ENCODE results near the gene COL5A3.
"Not testable (repeated sequence)": the region's sequence is repeated elsewhere in the genome, so short reads cannot be mapped to it uniquely, and the experiment has no call there.

COL5A3 gene

DNA sequence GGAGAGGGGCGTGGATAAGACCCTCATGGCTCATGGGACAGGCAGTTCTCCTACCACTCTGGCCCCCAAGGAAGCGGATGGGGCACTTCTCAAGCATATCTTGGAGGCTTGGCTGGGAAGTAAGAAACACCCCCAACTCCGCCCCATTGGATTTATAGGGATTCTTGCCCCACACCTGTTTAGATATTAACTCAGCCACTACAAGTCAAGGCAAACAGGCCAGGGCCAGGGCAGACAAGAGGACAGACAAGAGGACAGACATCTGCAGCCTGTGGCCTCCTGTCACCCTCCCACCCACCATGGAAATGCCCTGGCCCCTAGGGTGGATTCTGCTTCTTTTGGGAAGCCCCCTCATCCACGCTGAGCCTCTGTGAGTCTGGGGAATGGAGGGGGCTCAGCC lies 27.1 kb upstream of the COL5A3 start:
- TF ChIP-seq, protein P1, sequence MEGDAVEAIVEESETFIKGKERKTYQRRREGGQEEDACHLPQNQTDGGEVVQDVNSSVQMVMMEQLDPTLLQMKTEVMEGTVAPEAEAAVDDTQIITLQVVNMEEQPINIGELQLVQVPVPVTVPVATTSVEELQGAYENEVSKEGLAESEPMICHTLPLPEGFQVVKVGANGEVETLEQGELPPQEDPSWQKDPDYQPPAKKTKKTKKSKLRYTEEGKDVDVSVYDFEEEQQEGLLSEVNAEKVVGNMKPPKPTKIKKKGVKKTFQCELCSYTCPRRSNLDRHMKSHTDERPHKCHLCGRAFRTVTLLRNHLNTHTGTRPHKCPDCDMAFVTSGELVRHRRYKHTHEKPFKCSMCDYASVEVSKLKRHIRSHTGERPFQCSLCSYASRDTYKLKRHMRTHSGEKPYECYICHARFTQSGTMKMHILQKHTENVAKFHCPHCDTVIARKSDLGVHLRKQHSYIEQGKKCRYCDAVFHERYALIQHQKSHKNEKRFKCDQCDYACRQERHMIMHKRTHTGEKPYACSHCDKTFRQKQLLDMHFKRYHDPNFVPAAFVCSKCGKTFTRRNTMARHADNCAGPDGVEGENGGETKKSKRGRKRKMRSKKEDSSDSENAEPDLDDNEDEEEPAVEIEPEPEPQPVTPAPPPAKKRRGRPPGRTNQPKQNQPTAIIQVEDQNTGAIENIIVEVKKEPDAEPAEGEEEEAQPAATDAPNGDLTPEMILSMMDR (conservative IDR thresholded peaks at IDR 0.05) = no peak
- H3K27ac ChIP-seq = no peak overlapping the region

DNA sequence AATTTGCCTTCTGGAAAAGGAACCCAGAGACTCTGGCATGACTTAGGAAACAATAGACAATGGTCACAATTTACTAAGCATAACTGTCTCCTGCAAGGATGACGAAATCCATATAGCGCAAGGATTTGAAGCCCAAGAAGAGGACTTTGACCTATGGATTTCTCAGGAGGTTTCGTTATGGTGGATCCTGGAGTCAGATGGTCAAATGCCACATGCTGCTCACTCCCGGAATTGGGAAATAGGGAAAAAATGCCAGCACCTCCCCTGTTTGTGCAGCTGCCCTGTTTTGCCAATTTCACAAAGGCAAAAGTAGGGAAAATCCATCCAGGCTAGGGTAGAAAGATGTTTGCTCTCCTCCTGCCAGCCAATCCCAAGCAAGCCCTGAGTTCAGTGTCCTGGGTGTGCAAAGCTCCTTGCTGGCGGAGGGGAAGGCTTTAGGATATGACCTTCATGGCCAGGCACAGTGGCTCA lies 26.3 kb upstream of the COL5A3 start:
- no peak overlapping the region for H3K27ac ChIP-seq
- TF ChIP-seq, protein P1 (conservative IDR thresholded peaks at IDR 0.05) = no peak

DNA sequence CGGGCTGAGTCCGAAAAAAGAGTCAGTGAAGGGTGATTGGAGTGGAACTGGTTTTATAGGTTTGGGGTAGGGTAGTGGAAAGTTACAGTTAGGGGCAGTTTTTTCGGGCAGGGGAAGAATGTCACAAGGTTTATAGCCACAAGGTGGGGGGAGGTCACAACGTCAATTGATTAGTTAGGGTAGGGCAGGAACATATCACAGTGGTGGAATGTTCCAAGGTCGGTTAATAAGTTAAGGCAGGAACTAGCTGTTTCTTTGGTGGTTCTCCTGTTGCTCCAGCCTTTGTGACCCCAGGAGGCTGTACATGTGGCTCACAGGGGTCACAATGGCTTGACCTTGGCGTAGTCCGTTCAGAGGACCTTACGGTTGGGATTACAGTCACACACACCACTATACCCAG lies 23.3 kb upstream of the COL5A3 start:
- TF ChIP-seq, protein P1 (conservative IDR thresholded peaks at IDR 0.05) = no peak
- H3K27ac ChIP-seq = no peak overlapping the region

DNA sequence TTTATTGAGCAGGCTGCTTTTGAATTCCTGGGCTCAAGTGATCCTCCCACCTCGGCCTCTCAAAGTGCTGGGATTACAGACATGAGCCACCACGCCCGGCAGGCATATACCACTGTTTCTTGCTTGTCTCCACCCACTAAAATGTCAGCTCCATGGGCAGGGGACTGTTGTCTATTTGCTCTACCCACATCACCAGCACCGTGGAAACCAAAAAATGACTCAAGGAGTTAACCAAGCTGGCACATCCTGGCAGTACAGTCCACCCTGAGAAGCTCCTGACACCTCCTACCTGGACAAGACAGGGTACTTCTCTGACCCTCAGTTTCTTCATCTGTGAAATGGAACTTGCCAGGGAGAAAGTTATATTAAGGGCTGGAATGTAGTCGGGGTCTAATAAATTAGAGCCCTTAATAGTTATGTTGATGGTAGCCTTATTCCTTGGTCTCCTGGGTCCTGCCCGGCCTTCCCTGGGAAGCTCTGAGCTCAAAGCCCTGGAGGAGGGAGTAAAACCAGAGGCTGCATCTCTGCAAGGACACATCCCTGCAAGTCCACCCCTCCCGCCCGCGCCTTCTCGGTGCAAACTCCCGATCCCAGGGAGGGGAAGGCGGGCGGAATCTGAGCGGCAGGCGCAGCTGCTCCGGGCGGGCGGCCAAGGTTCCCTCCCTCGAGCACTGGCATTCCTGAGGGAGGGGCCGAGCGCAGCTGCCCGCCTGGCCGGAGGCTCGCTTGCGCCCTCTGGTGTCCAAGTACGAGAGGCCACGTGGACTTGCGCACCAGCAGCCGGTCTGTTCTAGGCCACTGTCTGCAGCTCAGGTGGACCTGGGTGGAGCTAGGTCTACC lies 17.1 kb upstream of the COL5A3 start:
- TF ChIP-seq, protein P1 (conservative IDR thresholded peaks at IDR 0.05) = peak; percentile 89
- H3K27ac ChIP-seq = no peak overlapping the region

DNA sequence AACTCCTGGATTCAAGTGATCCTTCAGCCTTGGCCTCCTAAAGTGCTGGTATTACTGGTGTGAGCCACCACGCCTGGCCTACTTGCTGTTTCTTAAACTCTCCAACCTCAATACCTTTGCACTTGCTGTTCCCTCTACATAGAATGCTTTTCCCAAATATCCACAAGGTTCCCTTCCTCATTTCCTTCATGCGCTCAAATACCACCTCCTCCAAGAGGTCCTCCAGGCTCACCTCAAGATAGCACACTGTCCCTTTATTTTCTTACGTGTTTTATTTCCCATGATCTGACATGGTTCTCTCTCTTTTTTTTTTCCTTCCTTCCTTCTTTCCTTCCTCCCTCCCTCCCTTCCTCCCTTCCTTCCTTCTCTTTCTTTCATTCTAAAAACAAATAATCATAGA lies 16.4 kb upstream of the COL5A3 start:
- TF ChIP-seq, protein P1 (conservative IDR thresholded peaks at IDR 0.05) = no peak
- H3K27ac ChIP-seq = no peak overlapping the region

DNA sequence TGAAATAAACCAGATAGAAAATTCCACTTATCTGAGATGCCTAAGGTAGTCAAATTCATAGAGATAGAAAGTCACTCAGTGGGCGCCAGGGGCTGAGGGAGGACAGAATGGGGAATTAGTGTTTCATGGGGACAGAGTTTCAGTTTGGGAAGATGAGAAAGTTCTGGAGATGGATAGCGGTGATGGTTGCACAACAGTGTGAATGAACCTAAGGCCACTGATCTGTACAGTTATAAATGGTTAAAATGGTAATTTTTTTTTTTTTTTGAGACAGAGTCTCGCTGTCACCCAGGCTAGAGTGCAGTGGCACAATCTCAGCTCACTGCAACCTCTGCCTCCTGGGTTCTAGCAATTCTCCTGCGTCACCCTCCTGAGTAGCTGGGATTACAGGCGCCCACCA lies 12.8 kb upstream of the COL5A3 start:
- H3K27ac ChIP-seq = not testable (repeated sequence)

DNA sequence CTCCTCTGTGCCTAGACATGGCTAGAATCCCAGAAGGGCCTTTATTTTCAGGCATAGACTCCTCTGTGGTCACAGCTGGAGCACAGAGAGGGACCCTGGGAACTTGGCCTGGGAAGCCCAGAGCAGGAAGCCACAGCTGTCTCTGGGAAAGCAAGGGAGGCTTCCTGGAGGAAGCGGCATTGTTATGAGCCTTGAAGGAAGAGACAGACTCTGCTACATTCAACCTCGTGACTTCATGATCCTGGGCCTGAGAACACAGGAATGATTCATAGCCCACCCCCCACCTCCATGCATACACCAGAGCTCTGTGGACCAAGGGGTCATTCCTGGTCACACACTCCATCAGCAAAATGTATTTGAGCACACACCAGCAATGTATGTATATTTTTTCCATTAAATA lies 11.6 kb upstream of the COL5A3 start:
- TF ChIP-seq, protein P1 (conservative IDR thresholded peaks at IDR 0.05) = no peak

DNA sequence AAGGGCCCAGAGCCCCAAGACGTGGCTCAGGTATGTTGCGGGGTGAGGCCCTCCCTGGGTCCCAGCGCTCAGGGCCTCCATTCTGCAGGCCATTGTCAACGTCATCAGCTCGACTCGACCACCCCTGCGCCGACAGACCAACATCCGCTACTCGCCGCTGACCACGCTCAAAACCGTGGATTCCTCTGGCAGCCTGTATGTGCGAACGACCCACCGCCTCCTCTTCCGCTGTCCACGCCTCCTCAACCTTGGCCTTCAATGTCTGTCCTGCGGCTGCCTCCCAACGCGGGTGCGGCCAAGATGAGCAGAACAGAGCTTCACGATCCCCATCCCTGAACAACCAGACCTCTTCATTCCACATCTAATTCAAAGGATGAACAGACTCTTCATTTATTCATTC lies 11.1 kb upstream of the COL5A3 start:
- no peak overlapping the region for H3K27ac ChIP-seq
- TF ChIP-seq, protein P1 (conservative IDR thresholded peaks at IDR 0.05) = no peak

More for the DNA sequence above, 11.6 kb upstream of the COL5A3 start:
- no peak overlapping the region for H3K27ac ChIP-seq
